ENCODE data around the gene PPFIA4. TPM values are rescaled to one million over a fixed set of nuclear protein-coding genes. Genes with fewer than 3 reads are reported as not detected.

The PPFIA4 gene
- total and polyA plus RNA-seq, 8 donors = 0.09 to 0.82 (median 0.36) TPM

GRCh38 chr1:203045821-203046594, 19.7 kb downstream of the PPFIA4 start:
- Histone ChIP-seq H3K36me3 (no peaks in the 10 kb centered on the region), H3K27me3 (no peaks in the 10 kb centered on the region), H3K27ac (no peak overlapping the region), H3K9me3 (no peaks in the 10 kb centered on the region), H3K4me3 (no peak overlapping the region), H3K4me1 (no peaks in the 10 kb centered on the region)
- intact Hi-C loops (cut with DNase I) = no loop called here
- DNase-seq (no peak), ATAC-seq (peak in 1 of 4 donors; percentile 16), FAIRE-seq (no peak)
- 79 to 80% methylated on average over 13 to 16 of the region's 16 CpGs for WGBS, 2 donors
- TF ChIP-seq CTCF (IDR thresholded peaks at IDR 0.05) = no peak

GRCh38 chr1:203046984-203047630, 20.8 kb downstream of the PPFIA4 start:
- TF ChIP-seq CTCF (IDR thresholded peaks at IDR 0.05) = no peak
- ATAC-seq (peak in 2 of 4 donors; percentile 47 to 63), FAIRE-seq (no peak), DNase-seq (no peak)
- H3K4me3 ChIP-seq = no peak overlapping the region
- 62 to 63% methylated on average over 15 of the region's 15 CpGs for WGBS, 2 donors
- no peak overlapping the region for H3K27ac ChIP-seq
- H3K36me3 ChIP-seq = no peaks in the 10 kb centered on the region
- intact Hi-C loops (cut with DNase I) = no loop called here
- H3K4me1 ChIP-seq = no peaks in the 10 kb centered on the region
- H3K9me3 ChIP-seq = no peaks in the 10 kb centered on the region
- no peaks in the 10 kb centered on the region for H3K27me3 ChIP-seq

DNA sequence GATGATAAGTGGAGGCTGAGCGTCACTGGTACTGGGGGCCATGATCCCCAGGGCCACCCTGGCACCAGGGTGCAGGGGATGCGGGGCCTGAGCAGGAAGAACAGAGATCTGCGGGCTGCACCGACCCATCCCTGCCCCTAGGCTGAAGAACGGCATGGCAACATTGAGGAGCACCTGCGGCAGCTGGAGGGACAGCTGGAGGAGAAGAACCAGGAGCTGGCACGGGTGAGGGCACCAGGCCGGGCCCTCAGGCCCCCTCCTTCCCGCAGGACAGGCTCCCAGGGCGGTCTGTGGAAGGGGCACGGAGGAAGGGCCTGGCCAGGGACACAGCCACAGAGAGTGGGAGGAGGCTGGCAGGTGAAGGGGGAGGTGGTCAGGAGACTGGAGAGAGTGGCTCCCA, 21.8 kb downstream of the PPFIA4 start:
- no peaks in the 10 kb centered on the region for H3K4me1 ChIP-seq
- no peak overlapping the region for H3K27ac ChIP-seq
- H3K4me3 ChIP-seq = no peak overlapping the region
- H3K36me3 ChIP-seq = no peaks in the 10 kb centered on the region
- FAIRE-seq = no peak
- DNase-seq = no peak
- no peaks in the 10 kb centered on the region for H3K9me3 ChIP-seq
- 76 to 86% methylated on average over 11 of the region's 11 CpGs for WGBS, 2 donors
- no peaks in the 10 kb centered on the region for H3K27me3 ChIP-seq
- intact Hi-C loops (cut with DNase I) = no loop called here
- TF ChIP-seq CTCF (IDR thresholded peaks at IDR 0.05) = no peak
- no peak for ATAC-seq

DNA sequence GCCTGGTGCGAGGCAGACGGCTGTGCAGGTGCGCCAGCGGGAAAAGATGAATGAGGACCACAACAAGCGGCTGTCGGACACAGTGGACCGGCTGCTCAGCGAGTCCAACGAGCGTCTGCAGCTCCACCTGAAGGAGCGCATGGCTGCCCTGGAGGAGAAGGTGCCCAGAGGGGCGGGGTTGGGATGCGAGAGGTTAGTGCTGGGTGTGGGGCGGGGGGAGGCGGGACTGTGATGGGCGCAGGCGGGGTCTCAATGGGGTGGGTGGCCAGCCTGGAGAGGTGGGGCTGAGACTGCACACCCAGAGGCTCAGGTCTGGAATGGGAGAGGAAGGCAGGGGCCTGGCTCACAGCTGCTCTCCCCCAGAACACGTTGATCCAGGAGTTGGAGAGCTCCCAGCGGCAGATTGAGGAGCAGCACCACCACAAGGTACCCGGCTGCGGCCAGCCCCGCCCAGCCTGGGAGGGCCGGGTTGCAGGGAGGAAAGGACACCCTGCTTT, 22.3 kb downstream of the PPFIA4 start:
- no peak overlapping the region for H3K27ac ChIP-seq
- ATAC-seq = peak in 2 of 4 donors; percentile 20 to 25
- H3K4me1 ChIP-seq = no peaks in the 10 kb centered on the region
- no peaks in the 10 kb centered on the region for H3K36me3 ChIP-seq
- no peaks in the 10 kb centered on the region for H3K9me3 ChIP-seq
- no peak overlapping the region for H3K4me3 ChIP-seq
- no peak for FAIRE-seq
- WGBS, 2 donors = 59 to 62% methylated on average over 19 to 23 of the region's 23 CpGs
- DNase-seq = no peak
- TF ChIP-seq CTCF (IDR thresholded peaks at IDR 0.05) = no peak
- intact Hi-C loops (cut with DNase I) = no loop called here
- no peaks in the 10 kb centered on the region for H3K27me3 ChIP-seq

- ATAC-seq (no peak), DNase-seq (no peak), FAIRE-seq (no peak)
- no peak overlapping the region for H3K4me3 ChIP-seq
- H3K36me3 ChIP-seq = no peaks in the 10 kb centered on the region
- H3K27me3 ChIP-seq = no peaks in the 10 kb centered on the region
- intact Hi-C loops (cut with DNase I) = no loop called here
- no peaks in the 10 kb centered on the region for H3K4me1 ChIP-seq
- no peak overlapping the region for H3K27ac ChIP-seq
- 70 to 83% methylated on average over 4 of the region's 4 CpGs for WGBS, 2 donors
- H3K9me3 ChIP-seq = no peaks in the 10 kb centered on the region
- no peak for TF ChIP-seq CTCF (IDR thresholded peaks at IDR 0.05)
Measured at GRCh38 chr1:203049077-203049476, 22.8 kb downstream of the PPFIA4 start.
